Ishikawa (cell line): ENCODE measurements around the gene GNG12.

Experiments
- CEBPB ChIP-seq: IDR thresholded peaks from 2 replicates; pipeline ENCODE4 v1.6.1; 2012
- EGR1 ChIP-seq: IDR thresholded peaks from 2 replicates; pipeline ENCODE4 v1.6.1; 2012
- EP300 ChIP-seq: IDR thresholded peaks from 2 replicates; pipeline ENCODE4 v1.6.1; 2012; ENCODE audit warnings: borderline replicate concordance
- FOXM1 ChIP-seq: IDR thresholded peaks from 2 replicates; pipeline ENCODE4 v1.6.1; 2012; ENCODE audit warnings: low read depth, borderline replicate concordance
- RAD21 ChIP-seq: IDR thresholded peaks from 2 replicates; pipeline ENCODE4 v1.6.1; 2012; ENCODE audit warnings: low read depth
- REST ChIP-seq: IDR thresholded peaks from 2 replicates; pipeline ENCODE4 v1.6.1; 2012; ENCODE audit warnings: low read depth, mild to moderate bottlenecking
- TAF1 ChIP-seq: IDR thresholded peaks from 2 replicates; pipeline ENCODE4 v1.6.1; 2012; ENCODE audit warnings: low read depth, mild to moderate bottlenecking
- TCF12 ChIP-seq: IDR thresholded peaks from 2 replicates; pipeline ENCODE4 v1.6.1; 2012; ENCODE audit warnings: low read depth
- TEAD4 ChIP-seq: IDR thresholded peaks from 2 replicates; pipeline ENCODE4 v1.6.1; 2012
- USF1 ChIP-seq: IDR thresholded peaks from 2 replicates; pipeline ENCODE4 v1.6.1; 2012
- YY1 ChIP-seq: IDR thresholded peaks from 2 replicates; pipeline ENCODE4 v1.6.1; 2012; ENCODE audit warnings: low read depth
- ZBTB7A ChIP-seq: IDR thresholded peaks from 2 replicates; pipeline ENCODE4 v1.6.1; 2012; ENCODE audit warnings: low read depth
- TF ChIP-seq, protein P1 (sequence below): IDR thresholded peaks from 2 replicates; pipeline ENCODE4 v1.6.1; 2012

DNA sequence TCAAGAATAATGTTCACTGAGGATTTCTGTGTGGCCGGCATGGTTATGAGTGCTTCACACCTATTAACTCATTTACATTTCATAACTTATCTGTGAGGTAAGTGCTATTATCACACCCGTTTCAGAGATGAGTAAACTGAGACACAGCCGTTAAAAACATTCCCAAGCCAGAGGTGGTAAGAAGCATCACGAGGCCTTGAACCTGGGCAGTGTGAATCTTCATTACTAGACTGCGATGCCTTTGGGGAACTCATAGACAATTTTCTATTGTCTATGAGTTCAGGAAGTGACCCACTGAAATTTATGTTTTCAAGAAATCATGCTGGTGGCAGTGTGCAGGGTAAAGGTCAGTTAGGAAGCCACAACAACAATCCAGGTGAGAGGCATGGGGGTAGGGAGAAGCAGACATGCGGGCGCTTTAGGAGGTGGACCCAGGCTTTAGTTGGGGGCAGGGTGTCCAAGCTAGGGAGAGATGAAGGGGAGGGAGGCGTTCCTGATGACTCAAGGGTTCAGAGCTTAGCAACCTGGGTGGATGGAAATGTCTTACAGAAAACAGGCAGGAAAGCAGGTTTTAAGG is 14.5 kb downstream of the GNG12 start:
- TF ChIP-seq TCF12 = no peak
- TF ChIP-seq EP300 = no peak
- no peak for TF ChIP-seq REST
- TF ChIP-seq TAF1 = no peak
- TF ChIP-seq TEAD4 = no peak
- TF ChIP-seq, protein P1, sequence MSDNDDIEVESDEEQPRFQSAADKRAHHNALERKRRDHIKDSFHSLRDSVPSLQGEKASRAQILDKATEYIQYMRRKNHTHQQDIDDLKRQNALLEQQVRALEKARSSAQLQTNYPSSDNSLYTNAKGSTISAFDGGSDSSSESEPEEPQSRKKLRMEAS = no peak
- no peak for TF ChIP-seq USF1
- no peak for TF ChIP-seq RAD21
- TF ChIP-seq ZBTB7A = no peak
- TF ChIP-seq YY1 = no peak
- no peak for TF ChIP-seq FOXM1
- no peak for TF ChIP-seq EGR1
- TF ChIP-seq CEBPB = no peak
